Medulla oblongata (tissue), 1 donor: ENCODE measurements around the gene CAMSAP2.

Experiments
- DNase-seq: peaks from one replicate; pipeline ENCODE4 v3.0.0-alpha.2; 2015; ENCODE audit errors: extremely low spot score

CAMSAP2 gene

GRCh38 chr1:200896531-200897196 lies 158.0 kb downstream of the CAMSAP2 start:
- DNase-seq = no peak

- DNase-seq = no peak
Measured at GRCh38 chr1:200897259-200897658, 158.6 kb downstream of the CAMSAP2 start.

GRCh38 chr1:200899015-200899386 lies 160.3 kb downstream of the CAMSAP2 start:
- DNase-seq = no peak

GRCh38 chr1:200899451-200899915 lies 160.8 kb downstream of the CAMSAP2 start:
- no peak for DNase-seq

- DNase-seq = no peak
Measured at GRCh38 chr1:200899954-200900867, 161.5 kb downstream of the CAMSAP2 start.

- DNase-seq = no peak
Measured at GRCh38 chr1:200900877-200901276, 162.2 kb downstream of the CAMSAP2 start.

- no peak for DNase-seq
Measured at GRCh38 chr1:200901350-200901749, 162.7 kb downstream of the CAMSAP2 start.

GRCh38 chr1:200901796-200902444 lies 163.2 kb downstream of the CAMSAP2 start:
- DNase-seq = no peak

GRCh38 chr1:200903793-200904192 lies 165.1 kb downstream of the CAMSAP2 start:
- no peak for DNase-seq

- DNase-seq = no peak
Measured at GRCh38 chr1:200904772-200905171, 166.1 kb downstream of the CAMSAP2 start.

GRCh38 chr1:200905411-200906052 lies 166.8 kb downstream of the CAMSAP2 start:
- no peak for DNase-seq

- DNase-seq = no peak
Measured at GRCh38 chr1:200906491-200906890, 167.8 kb downstream of the CAMSAP2 start.

- no peak for DNase-seq
Measured at GRCh38 chr1:200907611-200908097, 169.0 kb downstream of the CAMSAP2 start.

GRCh38 chr1:200908191-200908868 lies 169.6 kb downstream of the CAMSAP2 start:
- DNase-seq = no peak

GRCh38 chr1:200909071-200909470 lies 170.4 kb downstream of the CAMSAP2 start:
- no peak for DNase-seq

GRCh38 chr1:200909757-200910239 lies 171.1 kb downstream of the CAMSAP2 start:
- no peak for DNase-seq
